Tibial nerve (tissue), 4 donors: ENCODE data around the gene TSPAN2.

ENCODE experiments used
- EP300 ChIP-seq, 2 donors: sonication (generic); formaldehyde crosslinking; IDR thresholded peaks; one replicate each; pipeline ENCODE4 v1.6.1; 2017; ENCODE audit warnings: antibody characterized with exemption in 2 of 2, mild to moderate bottlenecking in 1 of 2
- POLR2A ChIP-seq, 2 donors: fragments of 450-650 bp; IDR thresholded peaks; one replicate each; pipeline ENCODE4 v1.6.1; 2017; ENCODE audit warnings: antibody characterized with exemption in 2 of 2, mild to moderate bottlenecking in 2 of 2, moderate library complexity in 2 of 2
- TF ChIP-seq, protein P1 (sequence below), 5 experiments: fragments of 200-600 bp in 3 of 5; fragments of 450-650 bp in 2 of 5; sonication (generic) in 3 of 5; IDR thresholded peaks; one replicate each; pipeline ENCODE4 v1.5.1; 2016 to 2019; ENCODE audit warnings: antibody characterized with exemption in 5 of 5, mild to moderate bottlenecking in 3 of 5, moderate library complexity in 2 of 5

DNA sequence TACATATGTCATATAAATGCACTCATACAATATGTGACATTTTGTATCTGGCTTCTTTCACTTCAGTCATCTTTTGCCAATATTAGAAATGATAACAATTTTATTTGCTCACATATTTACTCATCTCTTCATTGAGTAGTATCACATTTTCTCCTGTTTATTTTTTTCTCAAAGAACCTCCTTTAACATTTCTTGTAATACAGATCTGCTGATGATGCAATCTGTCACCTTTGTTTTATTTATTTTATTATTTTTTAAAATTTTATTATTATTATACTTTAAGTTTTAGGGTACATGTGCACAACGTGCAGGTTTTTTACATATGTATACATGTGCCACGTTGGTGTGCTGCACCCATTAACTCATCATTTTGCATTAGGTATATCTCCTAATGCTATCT, 75.5 kb downstream of the TSPAN2 start:
- TF ChIP-seq POLR2A (IDR thresholded peaks at IDR 0.05) (no peak), EP300 (IDR thresholded peaks at IDR 0.05) (no peak)
- TF ChIP-seq, protein P1, sequence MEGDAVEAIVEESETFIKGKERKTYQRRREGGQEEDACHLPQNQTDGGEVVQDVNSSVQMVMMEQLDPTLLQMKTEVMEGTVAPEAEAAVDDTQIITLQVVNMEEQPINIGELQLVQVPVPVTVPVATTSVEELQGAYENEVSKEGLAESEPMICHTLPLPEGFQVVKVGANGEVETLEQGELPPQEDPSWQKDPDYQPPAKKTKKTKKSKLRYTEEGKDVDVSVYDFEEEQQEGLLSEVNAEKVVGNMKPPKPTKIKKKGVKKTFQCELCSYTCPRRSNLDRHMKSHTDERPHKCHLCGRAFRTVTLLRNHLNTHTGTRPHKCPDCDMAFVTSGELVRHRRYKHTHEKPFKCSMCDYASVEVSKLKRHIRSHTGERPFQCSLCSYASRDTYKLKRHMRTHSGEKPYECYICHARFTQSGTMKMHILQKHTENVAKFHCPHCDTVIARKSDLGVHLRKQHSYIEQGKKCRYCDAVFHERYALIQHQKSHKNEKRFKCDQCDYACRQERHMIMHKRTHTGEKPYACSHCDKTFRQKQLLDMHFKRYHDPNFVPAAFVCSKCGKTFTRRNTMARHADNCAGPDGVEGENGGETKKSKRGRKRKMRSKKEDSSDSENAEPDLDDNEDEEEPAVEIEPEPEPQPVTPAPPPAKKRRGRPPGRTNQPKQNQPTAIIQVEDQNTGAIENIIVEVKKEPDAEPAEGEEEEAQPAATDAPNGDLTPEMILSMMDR (IDR thresholded peaks at IDR 0.05) = no peak
